Hematopoietic multipotent progenitor cell treated with erythropoietin and hydrocortisone succinate and interleukin-3 and kit ligand, for 6 days (in vitro differentiated cells): ENCODE results near the gene POU4F2.
"Not testable (repeated sequence)": the region's sequence is repeated elsewhere in the genome, so short reads cannot be mapped to it uniquely, and the experiment has no call there.

Source experiments
- DNase-seq: peaks from one replicate; pipeline ENCODE4 v3.0.0-alpha.2; 2015

Gene POU4F2

GRCh38 chr4:146655521-146655856, 16.8 kb downstream of the POU4F2 start:
- no peak for DNase-seq

GRCh38 chr4:146661367-146661766, 22.7 kb downstream of the POU4F2 start:
- DNase-seq: no peak

- DNase-seq: not testable (repeated sequence)
Measured at GRCh38 chr4:146663968-146664311, 25.2 kb downstream of the POU4F2 start.

- DNase-seq: no peak
Measured at GRCh38 chr4:146674829-146675570, 36.3 kb downstream of the POU4F2 start.
